Body of pancreas (tissue), 4 donors: ENCODE results near the gene BMPER. TPM values are rescaled to one million over a fixed set of nuclear protein-coding genes. Genes with fewer than 3 reads are reported as not detected.

ENCODE experiments used
- ATAC-seq: fragments of 150-250 bp; one replicate; pipeline ENCODE4 v1.9.1; 2016
- DNase-seq, 4 donors: peaks; one replicate each; pipeline ENCODE4 v3.0.0-alpha.2; 2019
- H3K27ac ChIP-seq, 4 donors: fragments of 200-600 bp; sonication (generic); 1 replicate in 3 of 4; 2 replicates in 1 of 4; pipeline versions ENCODE4 v1.5.1 to v1.6.1; 2016 to 2019; ENCODE audit warnings: mild to moderate bottlenecking in 1 of 4, mixed read lengths in 1 of 4, moderate library complexity in 1 of 4
- H3K27me3 ChIP-seq, 2 donors: fragments of 200-600 bp; sonication (generic); one replicate each; pipeline ENCODE4 v1.6.0; 2016; ENCODE audit warnings: mild to moderate bottlenecking in 1 of 2
- H3K36me3 ChIP-seq, 2 donors: fragments of 200-600 bp; sonication (generic); replicated peaks in 1 of 2; 2 replicates each; pipeline ENCODE4 v1.5.1; 2016; ENCODE audit warnings: low read depth in 2 of 2; ENCODE audit not compliant: insufficient read depth in 1 of 2
- H3K4me1 ChIP-seq: fragments of 200-600 bp; sonication (generic); one replicate; pipeline ENCODE4 v1.6.0; 2016
- H3K4me3 ChIP-seq, 2 donors: fragments of 200-600 bp; sonication (generic); 1 replicate in 1 of 2; 2 replicates in 1 of 2; pipeline ENCODE4 v1.5.1; 2016 to 2019
- H3K9me3 ChIP-seq, 3 donors: fragments of 200-600 bp; sonication (generic); 1 replicate in 2 of 3; 2 replicates in 1 of 3; pipeline ENCODE4 v1.5.1; 2016
- CTCF ChIP-seq, 7 experiments: fragments of 450-650 bp in 4 of 7; fragments of 200-600 bp in 3 of 7; sonication (generic) in 3 of 7; IDR thresholded peaks; one replicate each; pipeline ENCODE4 v1.5.1; 2016 to 2019; ENCODE audit warnings: antibody characterized with exemption in 7 of 7
- POLR2A ChIP-seq, 3 donors: fragments of 450-650 bp; IDR thresholded peaks; one replicate each; pipeline ENCODE4 v1.6.1; 2016; ENCODE audit warnings: antibody characterized with exemption in 3 of 3, mild to moderate bottlenecking in 2 of 3
- WGBS, 2 donors: methylation state at CpG; one replicate each; pipeline ENCODE4 v1.1.5; 2017; 5-methylcytosine and 5-hydroxymethylcytosine counted together
- intact Hi-C: fragments of 100-400 bp; cut with DNase I; formaldehyde crosslinking; loops from one replicate; pipeline ENCODE4 v1.15.1; 2023
- total RNA-seq, 2 donors: library from RNA; depleted of rRNA; stranded (reverse); fragments of >200 nt; gene quantifications; one replicate each; pipeline ENCODE4 v1.1.0, GENCODE V29; 2016

BMPER gene
- total RNA-seq, 2 donors from 2014 or later = 0.33 to 0.78 TPM

GRCh38 chr7:34081935-34082334 is 176.6 kb downstream of the BMPER start:
- DNase-seq (no peak), ATAC-seq (no peak)
- 44 to 88% methylated on average over 1 of the region's 1 CpG for WGBS, 2 donors
- intact Hi-C loops = no loop called here
- H3K4me3 ChIP-seq = no peak overlapping the region
- H3K27me3 ChIP-seq = no peaks in the 10 kb centered on the region
- no peaks in the 10 kb centered on the region for H3K9me3 ChIP-seq
- no peak overlapping the region for H3K27ac ChIP-seq
- TF ChIP-seq CTCF (IDR thresholded peaks at IDR 0.05) (no peak), POLR2A (IDR thresholded peaks at IDR 0.05) (no peak)
- no peaks in the 10 kb centered on the region for H3K4me1 ChIP-seq
- H3K36me3 ChIP-seq = no peaks in the 10 kb centered on the region

GRCh38 chr7:34083440-34083839 is 178.1 kb downstream of the BMPER start:
- Histone ChIP-seq H3K4me3 (no peak overlapping the region), H3K36me3 (no peaks in the 10 kb centered on the region), H3K4me1 (no peaks in the 10 kb centered on the region), H3K9me3 (no peaks in the 10 kb centered on the region), H3K27me3 (no peaks in the 10 kb centered on the region), H3K27ac (no peak overlapping the region)
- TF ChIP-seq CTCF (IDR thresholded peaks at IDR 0.05) (no peak), POLR2A (IDR thresholded peaks at IDR 0.05) (no peak)
- intact Hi-C loops = no loop called here
- DNase-seq (no peak), ATAC-seq (no peak)

GRCh38 chr7:34084651-34085050 is 179.3 kb downstream of the BMPER start:
- no peak overlapping the region for H3K27ac ChIP-seq
- DNase-seq (no peak), ATAC-seq (no peak)
- intact Hi-C loops = no loop called here
- no peaks in the 10 kb centered on the region for H3K4me1 ChIP-seq
- no peaks in the 10 kb centered on the region for H3K36me3 ChIP-seq
- H3K27me3 ChIP-seq = no peaks in the 10 kb centered on the region
- no peak overlapping the region for H3K4me3 ChIP-seq
- no peaks in the 10 kb centered on the region for H3K9me3 ChIP-seq
- WGBS, 2 donors = 82 to 89% methylated on average over 1 of the region's 1 CpG
- TF ChIP-seq POLR2A (IDR thresholded peaks at IDR 0.05) (no peak), CTCF (IDR thresholded peaks at IDR 0.05) (no peak)

GRCh38 chr7:34086064-34086463 is 180.7 kb downstream of the BMPER start:
- ATAC-seq (no peak), DNase-seq (no peak)
- Histone ChIP-seq H3K4me1 (no peaks in the 10 kb centered on the region), H3K27me3 (no peaks in the 10 kb centered on the region), H3K27ac (no peak overlapping the region), H3K36me3 (no peaks in the 10 kb centered on the region), H3K9me3 (no peaks in the 10 kb centered on the region), H3K4me3 (no peak overlapping the region)
- TF ChIP-seq POLR2A (IDR thresholded peaks at IDR 0.05) = no peak
- TF ChIP-seq CTCF (IDR thresholded peaks at IDR 0.05) = no peak
- WGBS, 2 donors = 76 to 77% methylated on average over 5 of the region's 5 CpGs
- intact Hi-C loops = no loop called here

GRCh38 chr7:34086981-34087380 is 181.6 kb downstream of the BMPER start:
- Histone ChIP-seq H3K27ac (no peak overlapping the region), H3K36me3 (no peaks in the 10 kb centered on the region), H3K27me3 (no peaks in the 10 kb centered on the region), H3K9me3 (no peaks in the 10 kb centered on the region), H3K4me3 (no peak overlapping the region), H3K4me1 (no peaks in the 10 kb centered on the region)
- intact Hi-C loops = no loop called here
- 72 to 83% methylated on average over 5 of the region's 5 CpGs for WGBS, 2 donors
- TF ChIP-seq CTCF (IDR thresholded peaks at IDR 0.05) = no peak
- no peak for TF ChIP-seq POLR2A (IDR thresholded peaks at IDR 0.05)
- DNase-seq = no peak
- ATAC-seq = no peak
